DMS79 (cell line): ENCODE measurements around the gene DMD.

ENCODE experiments used
- DNase-seq: peaks from one replicate; lab custom pipeline; 2025; lab: John Stamatoyannopoulos, UW

DMD gene

DNA sequence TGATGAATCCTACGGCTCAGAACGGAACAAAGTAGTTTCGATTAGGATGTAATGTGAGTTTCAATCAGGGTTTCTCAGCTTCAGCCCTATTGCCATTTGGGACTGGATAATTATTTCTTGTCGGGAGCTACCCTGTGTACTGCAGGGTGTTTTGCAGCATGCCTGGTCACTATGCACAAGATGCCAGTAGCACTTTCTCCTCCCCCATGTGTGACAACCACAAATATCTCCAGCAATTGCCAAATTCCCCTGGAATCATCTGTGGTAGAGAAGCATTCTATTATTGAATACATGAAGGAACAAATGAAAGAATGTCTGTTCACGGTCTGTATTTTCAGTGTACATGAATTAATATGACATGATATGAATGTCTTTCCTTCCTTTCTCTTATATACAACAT, 1356.6 kb downstream of the DMD start:
- no peak for DNase-seq

DNA sequence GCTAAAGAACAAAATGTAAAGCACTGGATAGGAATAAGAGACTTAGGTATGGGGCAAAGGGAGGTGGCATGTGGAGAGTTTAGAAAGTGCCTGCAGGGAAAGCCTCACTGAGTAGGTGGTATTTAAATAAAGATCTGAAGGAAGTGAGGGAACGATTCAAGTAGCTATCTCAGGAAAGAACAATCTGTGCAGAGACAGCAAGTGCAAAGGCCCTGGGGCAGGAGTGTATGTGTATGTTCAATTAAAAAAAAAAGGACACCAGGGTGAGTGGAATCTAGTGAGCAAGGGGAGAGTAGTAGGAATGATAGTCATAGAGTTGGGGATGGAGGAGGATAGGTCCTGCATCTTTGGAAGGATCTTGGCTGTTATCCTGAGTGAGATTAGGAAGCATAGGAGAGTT, 1359.6 kb downstream of the DMD start:
- DNase-seq, result no peak

DNA sequence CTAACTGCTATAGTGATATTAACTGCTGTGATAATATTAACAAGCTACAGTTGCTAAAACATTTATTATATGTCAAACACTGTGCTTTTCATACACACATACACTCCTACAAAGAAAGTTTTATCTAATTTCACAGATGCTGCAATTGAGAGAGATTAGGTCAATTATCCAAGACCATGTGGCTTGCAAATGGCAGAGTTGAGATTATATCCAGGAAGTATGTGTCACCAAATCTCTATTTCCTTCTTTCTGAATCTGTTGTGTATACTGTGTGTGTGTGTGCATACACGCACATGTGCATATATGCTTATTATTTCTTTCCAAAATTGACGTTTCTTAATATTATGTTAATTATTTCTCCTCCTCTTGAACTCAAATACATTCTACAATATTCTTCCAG, 1363.6 kb downstream of the DMD start:
- DNase-seq, result no peak

DNA sequence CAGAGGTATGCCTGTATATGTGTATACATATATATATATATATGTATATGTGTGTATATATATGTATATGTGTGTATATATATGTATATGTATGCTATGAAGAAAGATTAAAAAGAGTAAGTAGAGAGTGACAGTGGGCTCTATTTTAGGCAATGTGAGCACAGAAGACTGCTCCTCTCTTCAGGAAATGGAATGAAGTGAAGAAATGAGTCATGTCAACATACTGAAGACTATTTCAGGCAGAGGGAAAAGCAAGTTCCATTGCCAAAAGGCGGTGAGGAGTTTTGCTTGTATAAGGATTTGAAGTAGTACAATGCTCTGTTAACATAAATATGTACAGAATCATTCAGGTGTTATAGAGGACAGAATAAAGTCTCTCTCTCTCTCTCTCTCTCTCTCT, 1366.3 kb downstream of the DMD start:
- DNase-seq, result no peak

- DNase-seq, result no peak
Measured at GRCh38 chrX:31838617-31839016, 1372.7 kb downstream of the DMD start.

- no peak for DNase-seq
Measured at GRCh38 chrX:31837445-31838049, 1373.8 kb downstream of the DMD start.

DNA sequence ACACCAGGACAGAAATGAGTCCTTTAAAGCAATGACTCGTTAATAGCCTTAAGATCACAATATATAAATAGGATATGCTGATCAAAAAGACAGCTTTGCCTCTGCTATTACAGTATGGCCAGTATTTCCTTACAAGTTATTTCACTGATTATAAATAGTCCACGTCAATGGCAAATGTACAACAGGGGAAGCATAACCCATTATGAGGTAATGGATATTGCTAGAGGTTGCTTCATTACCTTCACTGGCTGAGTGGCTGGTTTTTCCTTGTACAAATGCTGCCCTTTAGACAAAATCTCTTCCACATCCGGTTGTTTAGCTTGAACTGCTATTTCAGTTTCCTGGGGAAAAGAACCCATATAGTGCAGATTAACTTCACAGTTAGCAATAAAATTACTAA, 1374.9 kb downstream of the DMD start:
- no peak for DNase-seq

DNA sequence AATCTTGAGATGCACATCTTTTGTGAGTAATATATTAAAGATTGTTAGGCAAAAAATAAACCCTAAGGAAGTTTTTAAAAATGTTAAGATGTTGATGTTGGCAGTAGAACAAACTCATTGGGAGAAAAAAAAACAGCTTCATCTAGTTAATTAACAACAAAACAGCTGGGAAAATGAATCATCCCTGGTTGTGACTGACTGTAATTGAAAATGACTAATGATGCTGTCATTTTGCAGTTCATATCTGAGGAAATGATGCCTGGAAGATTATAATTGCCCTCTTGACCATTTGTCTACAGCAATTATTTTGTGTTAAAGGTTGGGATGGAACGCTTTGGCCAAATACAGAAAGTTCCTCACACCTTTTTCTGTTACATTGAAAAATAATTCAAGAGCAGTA, 1379.1 kb downstream of the DMD start:
- DNase-seq, result no peak

DNA sequence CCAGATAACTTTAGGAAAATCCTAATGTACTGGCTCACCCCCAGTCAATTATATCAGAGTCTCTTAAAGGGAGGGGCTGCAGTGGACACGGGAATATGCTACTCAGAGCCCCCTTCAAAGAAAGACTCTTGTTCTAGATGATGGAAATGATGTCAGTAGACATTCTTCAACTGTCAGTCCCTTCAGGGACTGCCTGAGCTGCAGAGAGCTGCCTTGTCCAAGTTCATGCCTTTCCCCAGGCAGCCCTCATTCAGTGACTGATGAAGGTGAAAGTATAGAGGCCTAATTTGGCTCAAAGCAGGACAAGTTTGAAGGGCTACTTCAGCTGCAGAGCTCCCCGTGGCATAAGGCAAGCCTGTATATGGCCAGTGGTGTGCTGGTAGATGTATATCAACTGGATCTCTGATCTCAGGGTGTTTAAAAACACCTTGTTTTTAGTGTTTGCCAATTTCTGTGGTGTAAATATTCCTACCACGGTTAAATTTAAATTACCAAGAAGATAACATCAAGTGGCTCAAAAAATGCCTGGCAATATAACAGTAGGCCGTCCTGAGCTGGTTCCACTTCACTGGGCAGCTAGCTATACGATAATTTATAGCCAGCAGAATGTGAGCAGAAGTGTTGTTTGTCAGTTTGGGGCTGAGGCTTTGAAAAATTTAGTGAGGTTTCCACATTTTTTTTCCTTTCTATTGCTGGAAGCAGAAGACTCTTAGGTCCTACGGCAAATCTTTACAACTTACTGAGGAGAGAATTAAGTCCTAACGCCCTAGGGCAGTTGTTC, 1390.7 kb downstream of the DMD start:
- no peak for DNase-seq

GRCh38 chrX:31819455-31819854, 1391.9 kb downstream of the DMD start:
- no peak for DNase-seq

GRCh38 chrX:31811106-31811505, 1400.2 kb downstream of the DMD start:
- no peak for DNase-seq

DNA sequence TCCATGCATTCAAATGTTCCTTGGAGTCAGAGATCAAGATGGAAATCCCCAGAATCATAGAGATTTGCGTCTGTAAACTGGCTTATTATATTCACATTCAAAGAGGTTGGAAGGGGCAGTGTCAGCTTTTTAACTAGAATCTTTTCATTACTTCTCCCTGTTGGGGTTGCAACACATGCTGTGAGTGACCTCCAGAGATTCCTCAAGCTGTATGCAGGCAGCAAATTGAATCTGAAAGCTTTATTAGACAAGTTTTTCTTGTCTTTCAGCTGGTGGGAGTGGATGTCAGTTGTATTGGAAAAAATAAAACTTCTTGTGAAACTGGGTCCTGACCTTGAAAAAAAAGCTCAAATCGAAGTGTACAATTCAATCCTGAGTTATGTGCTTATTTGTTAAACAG, 1403.0 kb downstream of the DMD start:
- DNase-seq, result no peak

- no peak for DNase-seq
Measured at GRCh38 chrX:31807165-31807564, 1404.2 kb downstream of the DMD start.

DNA sequence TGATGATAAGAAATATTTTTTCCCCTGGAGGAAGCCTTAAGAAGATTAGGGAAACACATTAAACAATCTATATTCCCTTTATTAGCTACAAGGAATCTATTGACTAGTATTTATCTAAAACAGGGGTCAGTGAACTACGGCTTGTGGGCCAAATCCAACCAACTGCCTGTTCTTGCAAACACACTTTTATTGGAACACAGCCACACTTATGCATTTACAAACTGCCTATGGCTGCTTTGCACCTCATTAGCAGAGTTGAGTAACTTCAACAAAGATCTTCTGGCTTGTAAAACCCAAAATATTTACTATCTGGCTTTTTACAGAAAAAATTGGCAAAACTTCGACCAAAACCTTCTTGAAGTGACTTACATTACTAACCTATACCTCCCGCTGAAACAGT, 1405.6 kb downstream of the DMD start:
- no peak for DNase-seq

- DNase-seq, result no peak
Measured at GRCh38 chrX:31800219-31800618, 1411.1 kb downstream of the DMD start.

- no peak for DNase-seq
Measured at GRCh38 chrX:31796624-31797023, 1414.7 kb downstream of the DMD start.

GRCh38 chrX:31747411-31747810, 1463.9 kb downstream of the DMD start:
- DNase-seq, result no peak

DNA sequence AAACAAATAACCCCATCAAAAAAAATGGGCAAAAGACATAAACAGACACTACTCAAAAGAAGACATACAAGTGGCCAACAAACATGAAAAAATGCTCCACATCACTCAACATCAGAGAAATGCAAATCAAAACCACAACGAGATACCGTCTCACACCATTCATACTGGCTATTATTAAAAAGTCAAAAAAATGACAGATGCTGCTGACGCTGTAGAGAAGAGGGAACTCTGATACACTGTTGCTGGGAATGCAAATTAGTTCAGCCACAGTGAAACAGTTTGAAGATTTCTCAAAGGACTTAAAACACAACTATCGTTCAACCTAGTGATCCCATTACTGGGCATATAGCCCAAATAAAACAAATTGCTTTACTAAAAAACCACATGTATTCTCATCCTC, 1468.3 kb downstream of the DMD start:
- DNase-seq, result no peak

DNA sequence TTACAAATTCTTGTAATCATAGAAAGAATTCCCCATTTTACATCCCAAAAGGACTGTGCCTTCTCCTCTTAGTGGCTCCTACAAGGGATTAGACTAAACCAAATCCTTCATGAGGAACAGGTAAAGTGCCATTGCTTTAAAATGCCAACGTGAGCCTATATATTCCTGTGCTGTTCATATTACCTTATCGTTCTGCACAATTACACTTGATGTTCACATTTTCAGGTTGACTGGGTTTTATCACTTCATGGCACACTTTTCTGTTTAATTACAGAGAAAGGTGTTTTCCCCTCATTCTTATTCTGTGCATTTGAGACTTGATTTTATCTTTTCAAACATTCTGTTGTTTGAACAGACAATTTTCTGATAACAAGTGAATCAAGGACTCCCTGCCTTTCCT, 1493.9 kb downstream of the DMD start:
- no peak for DNase-seq

DNA sequence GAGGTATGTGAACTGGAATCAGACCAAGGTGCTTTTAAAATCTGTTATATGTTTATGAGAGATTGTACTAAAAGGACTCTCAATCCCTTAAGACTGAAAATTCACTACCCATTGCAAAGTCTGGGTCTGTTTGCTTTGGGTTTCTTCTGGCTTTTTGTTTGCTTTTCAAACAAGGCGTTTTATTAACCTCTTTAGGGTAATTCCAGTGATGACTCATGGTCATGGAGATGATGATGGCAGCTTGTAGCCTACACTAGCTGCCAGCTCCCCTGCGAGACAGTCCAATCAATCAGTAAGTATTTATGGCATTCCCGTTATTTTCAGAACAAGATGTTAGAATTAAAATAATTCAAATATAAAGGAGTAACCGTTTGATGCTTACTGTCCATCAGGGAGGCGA, 1495.7 kb downstream of the DMD start:
- no peak for DNase-seq

DNA sequence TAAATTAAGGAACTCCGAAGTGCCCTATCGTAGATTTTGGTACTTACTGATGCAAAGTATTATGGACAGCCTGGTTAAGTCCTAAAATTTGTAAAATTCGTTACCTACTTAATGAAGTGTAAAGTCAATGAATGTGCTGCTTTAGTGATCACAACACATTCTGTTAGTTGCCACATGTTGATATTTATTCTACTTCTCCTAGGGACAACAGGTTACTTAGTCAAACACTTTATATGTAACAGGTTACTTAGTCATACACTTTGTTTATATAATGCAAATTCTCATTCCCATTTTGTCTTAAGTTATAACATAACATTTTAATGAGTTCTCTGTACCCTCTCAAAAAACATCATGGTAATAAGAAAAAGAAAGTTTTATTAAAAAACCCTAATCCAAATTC, 1496.6 kb downstream of the DMD start:
- no peak for DNase-seq

DNA sequence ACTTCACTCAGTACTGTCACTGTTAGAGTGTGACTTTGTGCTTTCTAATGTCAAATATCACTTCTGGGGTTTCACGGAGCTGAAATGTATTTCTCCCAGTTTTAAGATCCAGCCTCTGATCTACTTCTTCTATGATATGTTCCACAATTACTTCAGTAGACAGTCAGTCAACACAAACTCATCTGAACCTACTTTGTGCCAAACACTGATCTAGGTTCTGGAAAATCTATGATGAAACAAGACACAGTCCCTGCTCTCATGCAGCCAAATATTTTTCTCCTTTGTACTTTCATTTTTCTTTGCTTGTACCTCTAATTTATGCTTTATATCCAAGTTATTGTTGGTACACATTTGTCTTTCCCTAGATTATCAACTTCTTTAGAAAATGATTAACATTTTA, 1498.2 kb downstream of the DMD start:
- no peak for DNase-seq

DNA sequence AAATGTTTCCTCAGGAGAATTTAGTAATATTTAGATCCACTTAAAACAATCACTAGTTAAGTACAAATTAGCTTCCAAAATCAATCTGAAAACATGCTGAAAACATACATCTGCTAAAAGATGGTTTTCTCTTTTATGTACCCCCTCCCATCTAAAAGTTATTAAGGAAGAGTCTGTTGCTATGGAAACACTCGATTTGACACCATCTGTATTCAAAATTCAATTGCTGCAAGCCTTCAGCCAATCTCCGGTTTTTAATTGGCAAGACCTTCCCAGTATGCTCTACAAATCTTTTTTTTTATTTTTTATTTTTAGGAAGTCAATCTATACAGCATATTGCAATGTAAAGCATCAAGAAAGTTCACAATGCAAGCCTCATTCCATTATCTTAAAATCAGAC, 1500.2 kb downstream of the DMD start:
- no peak for DNase-seq

DNA sequence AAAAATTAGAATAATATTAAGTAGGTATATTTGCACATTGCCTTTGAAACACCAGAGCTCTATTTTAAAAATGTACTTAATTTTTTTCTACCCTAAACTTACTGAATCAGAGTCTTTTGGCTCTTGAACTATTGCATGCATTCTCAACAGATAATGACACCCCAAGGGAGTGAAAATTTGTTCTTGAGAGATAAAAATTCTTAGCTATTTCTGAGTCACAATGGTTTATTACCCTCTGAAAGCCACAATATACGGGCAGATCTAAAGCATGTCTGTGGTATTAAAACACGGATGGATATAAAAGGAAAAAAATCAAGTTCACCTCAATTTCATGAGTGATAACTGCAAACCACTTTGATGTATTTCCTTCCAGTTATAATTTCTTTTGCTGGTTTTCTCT, 1503.2 kb downstream of the DMD start:
- DNase-seq, result no peak
